GM21619 (cell line): Measurements from ENCODE around the gene CHAF1B.

Experiments
- ATAC-seq: cut with Tn5 transposase; IDR thresholded peaks from one replicate; pipeline ENCODE4 v1.9.1; 2021; ENCODE audit not compliant: unreplicated experiment

Gene CHAF1B

DNA sequence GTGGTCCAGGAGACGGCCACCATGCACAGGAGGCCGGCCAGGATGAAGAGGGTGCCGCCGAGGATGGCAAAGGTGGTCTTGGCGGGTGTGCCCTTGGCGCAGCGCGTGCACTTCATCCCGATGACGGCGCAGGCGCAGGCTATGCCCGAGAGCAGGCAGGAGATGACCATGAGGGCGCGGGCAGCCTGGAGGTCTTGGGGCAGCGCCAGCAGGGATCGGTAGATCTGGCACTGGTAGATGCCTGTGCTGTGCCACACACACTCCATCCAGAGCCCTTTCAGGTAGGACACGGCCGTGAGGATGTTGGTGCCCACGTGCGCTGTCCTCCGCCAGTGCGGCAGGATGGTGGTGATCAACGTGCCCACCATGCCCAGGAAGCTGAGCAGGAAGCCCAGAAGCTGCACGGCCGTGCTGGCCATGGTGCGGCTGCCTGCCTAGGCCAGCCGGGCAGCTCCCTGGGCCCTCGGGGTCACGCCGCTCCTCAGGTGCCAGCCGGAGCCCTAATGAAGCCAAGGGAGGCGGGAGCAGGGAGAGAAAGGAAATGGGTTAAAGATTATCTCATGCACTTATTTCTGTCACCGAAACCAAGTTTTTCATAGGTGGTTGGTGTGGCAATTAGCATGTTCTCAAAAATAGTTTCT lies 76.2 kb downstream of the CHAF1B start:
- ATAC-seq: no peak

DNA sequence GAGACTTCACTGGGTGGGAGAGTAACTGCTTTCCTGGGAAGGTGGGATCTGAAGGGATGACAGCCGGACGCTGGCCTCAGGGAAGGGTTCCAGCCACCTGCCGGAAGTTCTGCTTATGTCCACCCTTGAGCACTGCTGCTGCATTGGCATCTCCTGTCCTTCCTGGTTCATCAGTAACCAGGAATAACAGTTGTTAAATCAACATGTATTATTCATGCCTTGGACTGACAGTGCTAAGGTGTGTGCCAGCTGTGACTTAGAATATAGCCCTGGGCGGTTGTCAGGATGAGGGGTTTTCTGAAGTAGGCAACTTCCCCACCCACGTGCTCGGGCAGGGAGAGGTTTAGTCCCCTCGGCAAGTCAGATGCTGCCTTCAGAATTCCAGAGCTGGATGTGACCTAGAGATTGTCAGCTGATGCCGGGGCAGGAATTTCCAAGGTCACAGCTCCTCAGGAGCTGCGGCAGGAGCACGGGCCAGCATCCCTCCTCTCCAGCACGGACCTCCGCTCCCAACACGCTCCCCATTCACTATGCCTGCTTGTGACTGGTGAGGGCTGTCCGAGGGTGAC lies 76.8 kb downstream of the CHAF1B start:
- ATAC-seq: no peak

GRCh38 chr21:36463204-36463603 lies 78.0 kb downstream of the CHAF1B start:
- ATAC-seq: no peak

DNA sequence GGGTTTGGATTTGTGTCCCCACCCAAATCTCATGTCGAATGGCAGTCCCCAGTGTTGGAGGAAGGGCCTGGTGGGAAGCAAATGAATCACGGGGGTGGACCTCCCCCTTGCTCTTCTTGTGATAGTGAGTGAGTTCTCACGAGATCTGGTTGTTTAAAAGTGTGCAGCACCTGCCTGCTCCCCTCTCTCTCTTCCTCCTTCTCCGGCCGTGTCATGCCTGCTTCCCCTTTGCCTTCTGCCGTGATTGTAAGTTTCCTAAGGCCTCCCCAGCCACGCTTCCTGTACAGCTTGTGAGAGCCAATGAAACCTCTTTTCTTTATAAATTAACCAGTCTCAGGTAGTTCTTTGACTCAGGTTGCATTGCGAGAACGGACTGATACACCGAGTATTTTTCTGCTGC lies 78.8 kb downstream of the CHAF1B start:
- ATAC-seq: no peak

GRCh38 chr21:36464590-36464989 lies 79.4 kb downstream of the CHAF1B start:
- no peak for ATAC-seq

GRCh38 chr21:36465478-36465877 lies 80.3 kb downstream of the CHAF1B start:
- ATAC-seq: no peak

- ATAC-seq: no peak
Measured at GRCh38 chr21:36466061-36466511, 80.9 kb downstream of the CHAF1B start.
